Dendritic cell treated with granulocyte-macrophage colony-stimulating factor and Interleukin-4, amounts not matched to agents 40 ng/mL and 50 ng/mL, for 4 days (primary cell): ENCODE results near the gene PGLYRP3.
A peak's percentile ranks its signal among the peaks of the same experiment; 100 is the strongest.
"Not testable (repeated sequence)": the region's sequence is repeated elsewhere in the genome, so short reads cannot be mapped to it uniquely, and the experiment has no call there.

Experiments
- H3K27ac Mint-ChIP-seq: one replicate; pipeline ENCODE4 v1.8.0; 2022; ENCODE audit warnings: mild to moderate bottlenecking, mixed read lengths
- H3K27me3 Mint-ChIP-seq: one replicate; pipeline ENCODE4 v1.8.0; 2022; ENCODE audit warnings: mild to moderate bottlenecking, mixed read lengths
- H3K36me3 Mint-ChIP-seq: one replicate; pipeline ENCODE4 v1.8.0; 2022; ENCODE audit warnings: low read depth, mixed read lengths
- H3K4me1 Mint-ChIP-seq: one replicate; pipeline ENCODE4 v1.8.0; 2022; ENCODE audit warnings: low read depth, mixed read lengths
- H3K4me3 Mint-ChIP-seq: one replicate; pipeline ENCODE4 v1.8.0; 2022; ENCODE audit warnings: mild to moderate bottlenecking, moderate library complexity, mixed read lengths
- H3K9me3 Mint-ChIP-seq: one replicate; pipeline ENCODE4 v1.8.0; 2022; ENCODE audit warnings: mixed read lengths
- intact Hi-C: fragments of 100-400 bp; cut with micrococcal nuclease; formaldehyde crosslinking; loops from one replicate; pipeline ENCODE4 v1.15.0; 2022

The PGLYRP3 gene

GRCh38 chr1:153343811-153344717, 31.3 kb upstream of the PGLYRP3 start:
- Mint-ChIP-seq H3K27me3 (peaks cover 13% of the 10 kb centered on the region), H3K36me3 (no peaks in the 10 kb centered on the region), H3K27ac (no peak overlapping the region), H3K4me1 (peaks cover 49% of the 10 kb centered on the region), H3K4me3 (no peak overlapping the region), H3K9me3 (no peaks in the 10 kb centered on the region)
- intact Hi-C loops = no loop called here

- intact Hi-C loops = no loop called here
- H3K9me3 Mint-ChIP-seq = no peaks in the 10 kb centered on the region
- H3K4me3 Mint-ChIP-seq = no peak overlapping the region
- H3K4me1 Mint-ChIP-seq = peaks cover 46% of the 10 kb centered on the region
- H3K27ac Mint-ChIP-seq = peak overlapping the region; percentile 2
- H3K27me3 Mint-ChIP-seq = peaks cover 18% of the 10 kb centered on the region
- H3K36me3 Mint-ChIP-seq = no peaks in the 10 kb centered on the region
Observed at GRCh38 chr1:153343040-153343681, 30.4 kb upstream of the PGLYRP3 start.

GRCh38 chr1:153342178-153342577, 29.4 kb upstream of the PGLYRP3 start:
- peaks cover 16% of the 10 kb centered on the region for H3K27me3 Mint-ChIP-seq
- H3K4me1 Mint-ChIP-seq = peaks cover 46% of the 10 kb centered on the region
- H3K9me3 Mint-ChIP-seq = no peaks in the 10 kb centered on the region
- no peak overlapping the region for H3K4me3 Mint-ChIP-seq
- no peaks in the 10 kb centered on the region for H3K36me3 Mint-ChIP-seq
- intact Hi-C loops = no loop called here
- H3K27ac Mint-ChIP-seq = peak overlapping the region; percentile 2

GRCh38 chr1:153341431-153341934, 28.7 kb upstream of the PGLYRP3 start:
- Mint-ChIP-seq H3K27me3 (peaks cover 16% of the 10 kb centered on the region), H3K4me1 (peaks cover 45% of the 10 kb centered on the region), H3K27ac (no peak overlapping the region), H3K9me3 (no peaks in the 10 kb centered on the region), H3K4me3 (no peak overlapping the region), H3K36me3 (no peaks in the 10 kb centered on the region)
- intact Hi-C loops = no loop called here

- Mint-ChIP-seq H3K36me3 (no peaks in the 10 kb centered on the region), H3K4me3 (no peak overlapping the region), H3K4me1 (peaks cover 34% of the 10 kb centered on the region), H3K9me3 (no peaks in the 10 kb centered on the region), H3K27ac (no peak overlapping the region), H3K27me3 (peaks cover 9% of the 10 kb centered on the region)
- intact Hi-C loops = no loop called here
Observed at GRCh38 chr1:153340356-153340755, 27.6 kb upstream of the PGLYRP3 start.

GRCh38 chr1:153339802-153340201, 27.1 kb upstream of the PGLYRP3 start:
- intact Hi-C loops = no loop called here
- Mint-ChIP-seq H3K36me3 (no peaks in the 10 kb centered on the region), H3K4me1 (peaks cover 31% of the 10 kb centered on the region), H3K27me3 (peaks cover 9% of the 10 kb centered on the region), H3K9me3 (no peaks in the 10 kb centered on the region), H3K27ac (no peak overlapping the region), H3K4me3 (no peak overlapping the region)

GRCh38 chr1:153337980-153338853, 25.5 kb upstream of the PGLYRP3 start:
- no peaks in the 10 kb centered on the region for H3K9me3 Mint-ChIP-seq
- intact Hi-C loops = no loop called here
- no peak overlapping the region for H3K4me3 Mint-ChIP-seq
- no peaks in the 10 kb centered on the region for H3K36me3 Mint-ChIP-seq
- peaks cover 15% of the 10 kb centered on the region for H3K4me1 Mint-ChIP-seq
- peaks cover 9% of the 10 kb centered on the region for H3K27me3 Mint-ChIP-seq
- H3K27ac Mint-ChIP-seq = no peak overlapping the region

GRCh38 chr1:153336650-153337049, 23.9 kb upstream of the PGLYRP3 start:
- no peak overlapping the region for H3K4me3 Mint-ChIP-seq
- H3K4me1 Mint-ChIP-seq = peaks cover 5% of the 10 kb centered on the region
- H3K27ac Mint-ChIP-seq = no peak overlapping the region
- intact Hi-C loops = no loop called here
- H3K9me3 Mint-ChIP-seq = peaks cover 8% of the 10 kb centered on the region
- H3K36me3 Mint-ChIP-seq = no peaks in the 10 kb centered on the region
- H3K27me3 Mint-ChIP-seq = peaks cover 7% of the 10 kb centered on the region

GRCh38 chr1:153333902-153334301, 21.1 kb upstream of the PGLYRP3 start:
- H3K9me3 Mint-ChIP-seq = peaks cover 12% of the 10 kb centered on the region
- intact Hi-C loops = no loop called here
- H3K36me3 Mint-ChIP-seq = no peaks in the 10 kb centered on the region
- H3K4me3 Mint-ChIP-seq = no peak overlapping the region
- peaks cover 7% of the 10 kb centered on the region for H3K27me3 Mint-ChIP-seq
- H3K4me1 Mint-ChIP-seq = peaks cover 5% of the 10 kb centered on the region
- H3K27ac Mint-ChIP-seq = no peak overlapping the region

- no peak overlapping the region for H3K27ac Mint-ChIP-seq
- no peaks in the 10 kb centered on the region for H3K36me3 Mint-ChIP-seq
- intact Hi-C loops = no loop called here
- H3K4me1 Mint-ChIP-seq = no peaks in the 10 kb centered on the region
- peaks cover 8% of the 10 kb centered on the region for H3K9me3 Mint-ChIP-seq
- H3K27me3 Mint-ChIP-seq = peaks cover 1% of the 10 kb centered on the region
- H3K4me3 Mint-ChIP-seq = no peak overlapping the region
Observed at GRCh38 chr1:153324912-153325311, 12.2 kb upstream of the PGLYRP3 start.

GRCh38 chr1:153322568-153322967, 9.8 kb upstream of the PGLYRP3 start:
- Mint-ChIP-seq H3K4me3 (no peak overlapping the region), H3K27me3 (peaks cover 12% of the 10 kb centered on the region), H3K9me3 (peaks cover 8% of the 10 kb centered on the region), H3K4me1 (no peaks in the 10 kb centered on the region), H3K36me3 (no peaks in the 10 kb centered on the region), H3K27ac (no peak overlapping the region)
- intact Hi-C loops = no loop called here

- H3K9me3 Mint-ChIP-seq, intact Hi-C loops, H3K4me3 Mint-ChIP-seq, H3K27ac Mint-ChIP-seq, H3K36me3 Mint-ChIP-seq, H3K4me1 Mint-ChIP-seq: not testable (repeated sequence)
- H3K27me3 Mint-ChIP-seq = peaks cover 22% of the 10 kb centered on the region
Observed at GRCh38 chr1:153318145-153318544, 5.4 kb upstream of the PGLYRP3 start.

- H3K4me1 Mint-ChIP-seq, intact Hi-C loops, H3K36me3 Mint-ChIP-seq, H3K9me3 Mint-ChIP-seq, H3K27ac Mint-ChIP-seq, H3K4me3 Mint-ChIP-seq: not testable (repeated sequence)
- H3K27me3 Mint-ChIP-seq = peaks cover 23% of the 10 kb centered on the region
Observed at GRCh38 chr1:153316013-153316412, 3.3 kb upstream of the PGLYRP3 start.

GRCh38 chr1:153314388-153314787, 1.6 kb upstream of the PGLYRP3 start:
- H3K4me1 Mint-ChIP-seq, intact Hi-C loops: not testable (repeated sequence)

More at GRCh38 chr1:153314388-153314787, 1.6 kb upstream of the PGLYRP3 start:
- H3K27me3 Mint-ChIP-seq = peaks cover 19% of the 10 kb centered on the region
- H3K4me3 Mint-ChIP-seq, H3K9me3 Mint-ChIP-seq, H3K27ac Mint-ChIP-seq, H3K36me3 Mint-ChIP-seq: not testable (repeated sequence)
